ENCODE results near the gene GRK5.
"Not testable (repeated sequence)": the region's sequence is repeated elsewhere in the genome, so short reads cannot be mapped to it uniquely, and the experiment has no call there.

GRK5 gene

DNA sequence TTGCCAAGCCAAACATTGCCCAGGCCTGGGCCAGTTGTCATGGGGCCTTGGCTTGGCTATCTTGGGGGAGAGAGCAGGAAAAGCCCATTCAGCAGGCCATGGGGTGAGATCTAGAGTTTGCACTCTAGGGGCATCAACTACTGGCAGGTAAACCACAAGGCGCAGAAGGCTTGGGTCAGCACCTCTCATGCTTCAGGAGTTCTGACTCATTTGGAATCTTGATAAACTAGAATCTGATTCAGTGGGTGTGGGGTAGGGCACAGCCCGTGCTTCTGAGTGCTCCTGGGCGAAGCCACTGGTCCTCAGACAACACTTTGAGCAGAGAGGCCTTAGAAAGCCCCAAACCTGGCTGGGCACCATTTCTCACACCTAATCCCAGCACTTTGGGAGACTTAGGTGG, 254.0 kb downstream of the GRK5 start:
- TF ChIP-seq, protein P1, sequence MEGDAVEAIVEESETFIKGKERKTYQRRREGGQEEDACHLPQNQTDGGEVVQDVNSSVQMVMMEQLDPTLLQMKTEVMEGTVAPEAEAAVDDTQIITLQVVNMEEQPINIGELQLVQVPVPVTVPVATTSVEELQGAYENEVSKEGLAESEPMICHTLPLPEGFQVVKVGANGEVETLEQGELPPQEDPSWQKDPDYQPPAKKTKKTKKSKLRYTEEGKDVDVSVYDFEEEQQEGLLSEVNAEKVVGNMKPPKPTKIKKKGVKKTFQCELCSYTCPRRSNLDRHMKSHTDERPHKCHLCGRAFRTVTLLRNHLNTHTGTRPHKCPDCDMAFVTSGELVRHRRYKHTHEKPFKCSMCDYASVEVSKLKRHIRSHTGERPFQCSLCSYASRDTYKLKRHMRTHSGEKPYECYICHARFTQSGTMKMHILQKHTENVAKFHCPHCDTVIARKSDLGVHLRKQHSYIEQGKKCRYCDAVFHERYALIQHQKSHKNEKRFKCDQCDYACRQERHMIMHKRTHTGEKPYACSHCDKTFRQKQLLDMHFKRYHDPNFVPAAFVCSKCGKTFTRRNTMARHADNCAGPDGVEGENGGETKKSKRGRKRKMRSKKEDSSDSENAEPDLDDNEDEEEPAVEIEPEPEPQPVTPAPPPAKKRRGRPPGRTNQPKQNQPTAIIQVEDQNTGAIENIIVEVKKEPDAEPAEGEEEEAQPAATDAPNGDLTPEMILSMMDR (IDR thresholded peaks at IDR 0.05; ENCODE audit: unreplicated experiment in 3 of 3), result no peak
- Mint-ChIP-seq H3K36me3 (ENCODE audit: low read depth) (no peaks in the 10 kb centered on the region), H3K27me3 (ENCODE audit: low read depth) (peaks cover 6% of the 10 kb centered on the region), H3K9me3 (peaks cover 11% of the 10 kb centered on the region), H3K27ac (no peak overlapping the region), H3K4me3 (no peak overlapping the region), H3K4me1 (peaks cover 13% of the 10 kb centered on the region)

GRCh38 chr10:119461923-119462322, 254.6 kb downstream of the GRK5 start:
- H3K4me1 Mint-ChIP-seq, result peaks cover 13% of the 10 kb centered on the region
- H3K27ac Mint-ChIP-seq, result no peak overlapping the region
- no peak overlapping the region for H3K4me3 Mint-ChIP-seq
- peaks cover 6% of the 10 kb centered on the region for H3K27me3 Mint-ChIP-seq (ENCODE audit: low read depth)
- H3K9me3 Mint-ChIP-seq, result peaks cover 11% of the 10 kb centered on the region
- no peaks in the 10 kb centered on the region for H3K36me3 Mint-ChIP-seq (ENCODE audit: low read depth)
- TF ChIP-seq, protein P1 (IDR thresholded peaks at IDR 0.05; ENCODE audit: unreplicated experiment in 3 of 3), result no peak

DNA sequence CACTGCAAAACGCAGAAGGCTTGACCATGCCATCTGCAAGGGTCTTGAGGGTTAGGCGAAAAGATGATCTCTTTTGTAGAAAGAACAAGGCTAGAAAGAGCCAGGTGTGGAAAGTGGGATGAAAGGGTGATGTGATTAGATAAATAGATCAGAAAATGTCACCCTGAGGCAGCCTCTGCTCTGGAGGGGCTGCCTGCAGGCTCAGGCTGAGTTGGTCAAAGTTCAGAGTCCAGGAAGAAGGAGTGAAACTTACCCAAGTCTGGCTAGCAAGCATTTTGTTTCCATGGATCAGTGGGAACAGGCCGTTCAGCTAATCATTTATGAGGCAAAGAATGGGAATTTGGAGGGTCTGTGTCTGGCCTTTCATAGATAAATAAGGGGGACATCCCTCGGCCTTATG, 255.4 kb downstream of the GRK5 start:
- peaks cover 11% of the 10 kb centered on the region for H3K9me3 Mint-ChIP-seq
- TF ChIP-seq, protein P1 (IDR thresholded peaks at IDR 0.05; ENCODE audit: unreplicated experiment in 3 of 3), result no peak
- H3K4me1 Mint-ChIP-seq, result peaks cover 13% of the 10 kb centered on the region
- no peaks in the 10 kb centered on the region for H3K36me3 Mint-ChIP-seq (ENCODE audit: low read depth)
- peaks cover 6% of the 10 kb centered on the region for H3K27me3 Mint-ChIP-seq (ENCODE audit: low read depth)
- no peak overlapping the region for H3K27ac Mint-ChIP-seq
- H3K4me3 Mint-ChIP-seq, result no peak overlapping the region

DNA sequence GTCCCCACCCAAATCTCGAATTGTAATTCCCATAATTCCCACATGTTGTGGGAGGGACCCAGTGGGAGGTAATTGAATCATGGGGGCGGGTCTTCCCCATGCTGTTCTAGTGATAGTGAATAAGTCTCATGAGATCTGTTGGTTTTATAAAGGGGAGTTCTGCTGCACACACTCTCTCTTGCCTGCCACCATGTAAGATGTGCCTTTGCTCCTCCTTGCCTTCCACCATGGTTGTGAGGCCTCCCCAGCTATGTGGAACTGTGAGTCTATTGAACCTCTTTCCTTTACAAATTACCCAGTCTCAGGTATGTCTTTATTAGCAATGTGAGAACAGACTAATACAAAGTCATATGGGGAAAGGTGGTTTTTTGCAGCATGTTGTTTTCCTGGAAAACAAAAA, 255.8 kb downstream of the GRK5 start:
- not testable (repeated sequence) for H3K36me3 Mint-ChIP-seq (ENCODE audit: low read depth); H3K4me3 Mint-ChIP-seq

GRCh38 chr10:119465085-119465484, 257.7 kb downstream of the GRK5 start:
- H3K36me3 Mint-ChIP-seq (ENCODE audit: low read depth), result no peaks in the 10 kb centered on the region
- H3K4me1 Mint-ChIP-seq, result no peaks in the 10 kb centered on the region
- H3K27me3 Mint-ChIP-seq (ENCODE audit: low read depth), result peaks cover 6% of the 10 kb centered on the region
- TF ChIP-seq, protein P1 (IDR thresholded peaks at IDR 0.05; ENCODE audit: unreplicated experiment in 3 of 3), result no peak
- H3K9me3 Mint-ChIP-seq, result peaks cover 11% of the 10 kb centered on the region
- no peak overlapping the region for H3K4me3 Mint-ChIP-seq
- H3K27ac Mint-ChIP-seq, result no peak overlapping the region

More for the DNA sequence above, 255.8 kb downstream of the GRK5 start:
- H3K27me3 Mint-ChIP-seq (ENCODE audit: low read depth); H3K27ac Mint-ChIP-seq: not testable (repeated sequence)
- Mint-ChIP-seq H3K9me3 (peaks cover 11% of the 10 kb centered on the region), H3K4me1 (peaks cover 10% of the 10 kb centered on the region)

GRCh38 chr10:119466076-119466475, 258.7 kb downstream of the GRK5 start:
- peaks cover 11% of the 10 kb centered on the region for H3K9me3 Mint-ChIP-seq

More at GRCh38 chr10:119466076-119466475, 258.7 kb downstream of the GRK5 start:
- TF ChIP-seq, protein P1 (IDR thresholded peaks at IDR 0.05; ENCODE audit: unreplicated experiment in 3 of 3), result no peak
- H3K27me3 Mint-ChIP-seq (ENCODE audit: low read depth), result peaks cover 6% of the 10 kb centered on the region
- H3K4me3 Mint-ChIP-seq, result no peak overlapping the region
- H3K4me1 Mint-ChIP-seq, result no peaks in the 10 kb centered on the region
- H3K27ac Mint-ChIP-seq, result no peak overlapping the region
- H3K36me3 Mint-ChIP-seq (ENCODE audit: low read depth), result no peaks in the 10 kb centered on the region
